HCT116 (cell line): ENCODE data around the gene MYH7. TPM values are rescaled to one million over a fixed set of nuclear protein-coding genes. Genes with fewer than 3 reads are reported as not detected.

ENCODE experiments used
- ELF1 ChIP-seq: IDR thresholded peaks from 2 replicates; pipeline ENCODE4 v1.6.1; 2012; ENCODE audit warnings: low read depth, borderline replicate concordance
- FOSL1 ChIP-seq: IDR thresholded peaks from 2 replicates; pipeline ENCODE4 v1.6.1; 2012; ENCODE audit warnings: low read depth
- JUND ChIP-seq: IDR thresholded peaks from 2 replicates; pipeline ENCODE4 v1.6.1; 2012
- POLR2A ChIP-seq: IDR thresholded peaks from 2 replicates; pipeline ENCODE4 v1.7.0; 2011; ENCODE audit warnings: borderline replicate concordance; ENCODE audit not compliant: insufficient read depth, insufficient read length; ENCODE audit errors: extremely low read depth
- SIN3A ChIP-seq: IDR thresholded peaks from 2 replicates; pipeline ENCODE4 v1.6.1; 2012; ENCODE audit warnings: low read depth
- TCF7L2 ChIP-seq: IDR thresholded peaks from 2 replicates; pipeline ENCODE4 v1.7.0; 2011; ENCODE audit warnings: borderline replicate concordance, inconsistent platforms; ENCODE audit not compliant: insufficient read depth, insufficient read length; ENCODE audit errors: extremely low read depth
- YY1 ChIP-seq: IDR thresholded peaks from 2 replicates; pipeline ENCODE4 v1.6.1; 2011; ENCODE audit warnings: low read length, low read depth, moderate library complexity, mild to moderate bottlenecking; ENCODE audit not compliant: insufficient replicate concordance; ENCODE audit errors: extremely low read depth
- ZFX ChIP-seq: fragments of 450-650 bp; IDR thresholded peaks from 2 replicates; pipeline ENCODE4 v1.6.1; 2017
- total RNA-seq: library from RNA; stranded (reverse); gene quantifications from one replicate; pipeline ENCODE4 v1.2.1, GENCODE V29; 2021; ENCODE audit not compliant: unreplicated experiment
- TF ChIP-seq, protein P1 (sequence below): IDR thresholded peaks from 2 replicates; pipeline ENCODE4 v1.6.1; 2012; ENCODE audit warnings: low read depth

Gene MYH7
- total RNA-seq, 1 experiment from 2014 or later = not detected

GRCh38 chr14:23457587-23458445 lies 22.4 kb upstream of the MYH7 start (continued):
- TF ChIP-seq, protein P1, sequence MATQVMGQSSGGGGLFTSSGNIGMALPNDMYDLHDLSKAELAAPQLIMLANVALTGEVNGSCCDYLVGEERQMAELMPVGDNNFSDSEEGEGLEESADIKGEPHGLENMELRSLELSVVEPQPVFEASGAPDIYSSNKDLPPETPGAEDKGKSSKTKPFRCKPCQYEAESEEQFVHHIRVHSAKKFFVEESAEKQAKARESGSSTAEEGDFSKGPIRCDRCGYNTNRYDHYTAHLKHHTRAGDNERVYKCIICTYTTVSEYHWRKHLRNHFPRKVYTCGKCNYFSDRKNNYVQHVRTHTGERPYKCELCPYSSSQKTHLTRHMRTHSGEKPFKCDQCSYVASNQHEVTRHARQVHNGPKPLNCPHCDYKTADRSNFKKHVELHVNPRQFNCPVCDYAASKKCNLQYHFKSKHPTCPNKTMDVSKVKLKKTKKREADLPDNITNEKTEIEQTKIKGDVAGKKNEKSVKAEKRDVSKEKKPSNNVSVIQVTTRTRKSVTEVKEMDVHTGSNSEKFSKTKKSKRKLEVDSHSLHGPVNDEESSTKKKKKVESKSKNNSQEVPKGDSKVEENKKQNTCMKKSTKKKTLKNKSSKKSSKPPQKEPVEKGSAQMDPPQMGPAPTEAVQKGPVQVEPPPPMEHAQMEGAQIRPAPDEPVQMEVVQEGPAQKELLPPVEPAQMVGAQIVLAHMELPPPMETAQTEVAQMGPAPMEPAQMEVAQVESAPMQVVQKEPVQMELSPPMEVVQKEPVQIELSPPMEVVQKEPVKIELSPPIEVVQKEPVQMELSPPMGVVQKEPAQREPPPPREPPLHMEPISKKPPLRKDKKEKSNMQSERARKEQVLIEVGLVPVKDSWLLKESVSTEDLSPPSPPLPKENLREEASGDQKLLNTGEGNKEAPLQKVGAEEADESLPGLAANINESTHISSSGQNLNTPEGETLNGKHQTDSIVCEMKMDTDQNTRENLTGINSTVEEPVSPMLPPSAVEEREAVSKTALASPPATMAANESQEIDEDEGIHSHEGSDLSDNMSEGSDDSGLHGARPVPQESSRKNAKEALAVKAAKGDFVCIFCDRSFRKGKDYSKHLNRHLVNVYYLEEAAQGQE = no peak
- no peak for TF ChIP-seq ELF1
- no peak for TF ChIP-seq TCF7L2
- TF ChIP-seq ZFX = no peak
- no peak for TF ChIP-seq YY1
- TF ChIP-seq POLR2A = no peak
- no peak; the same call in 1 of the 2 replicates for TF ChIP-seq FOSL1
- TF ChIP-seq JUND = no peak
- no peak for TF ChIP-seq SIN3A
